ENCODE measurements around the gene C1orf105. TPM values are rescaled to one million over a fixed set of nuclear protein-coding genes. Genes with fewer than 3 reads are reported as not detected.

C1orf105 gene
- total RNA-seq, 1 donor from 2014 or later: not detected

GRCh38 chr1:172507741-172508140 lies 87.3 kb downstream of the C1orf105 start:
- Mint-ChIP-seq H3K27ac (ENCODE audit: unreplicated experiment) (no peak overlapping the region), H3K9me3 (ENCODE audit: low read depth) (no peaks in the 10 kb centered on the region), H3K27me3 (ENCODE audit: low read depth) (peaks cover 10% of the 10 kb centered on the region), H3K36me3 (ENCODE audit: low read depth) (no peaks in the 10 kb centered on the region), H3K4me1 (ENCODE audit: low read depth) (no peaks in the 10 kb centered on the region), H3K4me3 (ENCODE audit: unreplicated experiment) (no peak overlapping the region)
- no peak for TF ChIP-seq CTCF (IDR thresholded peaks at IDR 0.05)
- no peak for DNase-seq (ENCODE audit: low spot score)

GRCh38 chr1:172510479-172510878 lies 90.0 kb downstream of the C1orf105 start:
- Mint-ChIP-seq H3K4me1 (ENCODE audit: low read depth) (no peaks in the 10 kb centered on the region), H3K36me3 (ENCODE audit: low read depth) (no peaks in the 10 kb centered on the region), H3K27me3 (ENCODE audit: low read depth) (no peaks in the 10 kb centered on the region), H3K4me3 (ENCODE audit: unreplicated experiment) (no peak overlapping the region), H3K27ac (ENCODE audit: unreplicated experiment) (no peak overlapping the region), H3K9me3 (ENCODE audit: low read depth) (peaks cover 2% of the 10 kb centered on the region)
- TF ChIP-seq CTCF (IDR thresholded peaks at IDR 0.05): no peak
- DNase-seq (ENCODE audit: low spot score): no peak

GRCh38 chr1:172512591-172512990 lies 92.1 kb downstream of the C1orf105 start:
- H3K27ac Mint-ChIP-seq (ENCODE audit: unreplicated experiment): no peak overlapping the region
- TF ChIP-seq CTCF (IDR thresholded peaks at IDR 0.05): no peak
- no peak for DNase-seq (ENCODE audit: low spot score)
- H3K9me3 Mint-ChIP-seq (ENCODE audit: low read depth): peaks cover 2% of the 10 kb centered on the region
- no peak overlapping the region for H3K4me3 Mint-ChIP-seq (ENCODE audit: unreplicated experiment)
- no peaks in the 10 kb centered on the region for H3K27me3 Mint-ChIP-seq (ENCODE audit: low read depth)
- H3K36me3 Mint-ChIP-seq (ENCODE audit: low read depth): no peaks in the 10 kb centered on the region
- H3K4me1 Mint-ChIP-seq (ENCODE audit: low read depth): no peaks in the 10 kb centered on the region

- no peak for TF ChIP-seq CTCF (IDR thresholded peaks at IDR 0.05)
- Mint-ChIP-seq H3K9me3 (ENCODE audit: low read depth) (peaks cover 2% of the 10 kb centered on the region), H3K27ac (ENCODE audit: unreplicated experiment) (no peak overlapping the region), H3K27me3 (ENCODE audit: low read depth) (peaks cover 2% of the 10 kb centered on the region), H3K4me1 (ENCODE audit: low read depth) (no peaks in the 10 kb centered on the region), H3K4me3 (ENCODE audit: unreplicated experiment) (no peak overlapping the region), H3K36me3 (ENCODE audit: low read depth) (no peaks in the 10 kb centered on the region)
- no peak for DNase-seq (ENCODE audit: low spot score)
Observed at GRCh38 chr1:172513479-172513878, 93.0 kb downstream of the C1orf105 start.

GRCh38 chr1:172514108-172514507 lies 93.6 kb downstream of the C1orf105 start:
- no peak for TF ChIP-seq CTCF (IDR thresholded peaks at IDR 0.05)
- no peaks in the 10 kb centered on the region for H3K36me3 Mint-ChIP-seq (ENCODE audit: low read depth)
- no peak for DNase-seq (ENCODE audit: low spot score)

More at GRCh38 chr1:172514108-172514507, 93.6 kb downstream of the C1orf105 start:
- Mint-ChIP-seq H3K4me3 (ENCODE audit: unreplicated experiment) (no peak overlapping the region), H3K27me3 (ENCODE audit: low read depth) (peaks cover 2% of the 10 kb centered on the region), H3K27ac (ENCODE audit: unreplicated experiment) (no peak overlapping the region), H3K9me3 (ENCODE audit: low read depth) (peaks cover 2% of the 10 kb centered on the region), H3K4me1 (ENCODE audit: low read depth) (no peaks in the 10 kb centered on the region)

Measured in chondrocyte (in vitro differentiated cells).